HepG2 (cell line): ENCODE data around the gene NACC2. TPM values are rescaled to one million over a fixed set of nuclear protein-coding genes. Genes with fewer than 3 reads are reported as not detected.

Source experiments
- HNF4G ChIP-seq, 2 experiments: sonication (generic) in 1 of 2; formaldehyde crosslinking in 1 of 2; IDR thresholded peaks; 2 replicates each; pipeline versions ENCODE4 v1.4.0 to v1.6.1; 2011 to 2020; ENCODE audit warnings: borderline replicate concordance in 2 of 2, low read depth in 2 of 2, mild to moderate bottlenecking in 2 of 2, low read length in 1 of 2, missing genetic modification reagents in 1 of 2, moderate library complexity in 1 of 2
- MAZ ChIP-seq, 2 experiments: sonication (generic) in 1 of 2; formaldehyde crosslinking in 1 of 2; IDR thresholded peaks; 2 replicates each; pipeline versions ENCODE4 v1.5.0 to v1.6.1; 2012 to 2020; ENCODE audit warnings: low read depth in 2 of 2, mild to moderate bottlenecking in 2 of 2, borderline replicate concordance in 1 of 2, improper control_type of control experiment in 1 of 2, low read length in 1 of 2, missing genetic modification reagents in 1 of 2, moderate library complexity in 1 of 2
- MTF1 ChIP-seq: sonication (generic); formaldehyde crosslinking; IDR thresholded peaks from 2 replicates; pipeline ENCODE4 v1.5.0; 2020; ENCODE audit warnings: missing genetic modification reagents
- MYC ChIP-seq: sonication (generic); formaldehyde crosslinking; IDR thresholded peaks from 2 replicates; pipeline ENCODE4 v1.9.0; 2021; ENCODE audit warnings: missing genetic modification reagents, borderline replicate concordance
- NR2F1 ChIP-seq, 2 experiments: fragments of 450-650 bp in 1 of 2; formaldehyde crosslinking in 1 of 2; IDR thresholded peaks; 2 replicates each; pipeline versions ENCODE4 v1.5.0 to v1.6.1; 2016 to 2020; ENCODE audit warnings: mild to moderate bottlenecking in 1 of 2, missing compliant biosample characterization in 1 of 2, missing genetic modification reagents in 1 of 2, moderate library complexity in 1 of 2
- YEATS4 ChIP-seq: sonication (generic); formaldehyde crosslinking; IDR thresholded peaks from 2 replicates; pipeline ENCODE4 v1.4.0; 2020; ENCODE audit warnings: missing genetic modification reagents, borderline replicate concordance
- ZFX ChIP-seq: sonication (generic); formaldehyde crosslinking; IDR thresholded peaks from 2 replicates; pipeline ENCODE4 v1.4.0; 2020; ENCODE audit warnings: mild to moderate bottlenecking, low read depth, missing genetic modification reagents, moderate library complexity
- ZFY ChIP-seq: sonication (generic); formaldehyde crosslinking; IDR thresholded peaks from 2 replicates; pipeline ENCODE4 v1.4.0; 2020; ENCODE audit warnings: missing genetic modification reagents
- ZNF788 ChIP-seq: sonication (generic); formaldehyde crosslinking; IDR thresholded peaks from 2 replicates; pipeline ENCODE4 v1.5.0; 2020; ENCODE audit warnings: mild to moderate bottlenecking, missing genetic modification reagents, borderline replicate concordance
- polyA plus RNA-seq, 8 experiments: library from polyadenylated mRNA; depleted of rRNA in 3 of 8; stranded (reverse) in 7 of 8; unstranded in 1 of 8; fragments of >200 nt; fragmentation: Illumina TruSeq in 4 of 8; extraction: Trizol in 4 of 8; gene quantifications; 2 replicates each; pipeline versions ENCODE4 v1.2.1 to v1.2.3, GENCODE V29; 2011 to 2016; ENCODE audit warnings: low read depth in 4 of 8, missing spikeins in 1 of 8, mixed read lengths in 1 of 8; ENCODE audit not compliant: insufficient read depth in 1 of 8
- total RNA-seq, 5 experiments: library from RNA; depleted of rRNA; stranded (reverse); fragments of >200 nt; fragmentation: Illumina TruSeq; extraction: Trizol; gene quantifications; 2 replicates each; pipeline ENCODE4 v1.2.3, GENCODE V29; 2016; ENCODE audit warnings: low read depth in 1 of 5
- TF ChIP-seq, protein P1 (sequence below): sonication (generic); formaldehyde crosslinking; IDR thresholded peaks from 2 replicates; pipeline ENCODE4 v1.5.0; 2020; ENCODE audit warnings: missing genetic modification reagents, mild to moderate bottlenecking, borderline replicate concordance
- TF ChIP-seq, protein P2 (sequence below): sonication (generic); formaldehyde crosslinking; IDR thresholded peaks from 2 replicates; pipeline ENCODE4 v1.4.0; 2020; ENCODE audit warnings: missing genetic modification reagents
- TF ChIP-seq, protein P3 (sequence below): sonication (generic); formaldehyde crosslinking; IDR thresholded peaks from 2 replicates; pipeline ENCODE4 v1.4.0; 2020; ENCODE audit warnings: mild to moderate bottlenecking, missing genetic modification reagents
- TF ChIP-seq, protein P4 (sequence below): sonication (generic); formaldehyde crosslinking; IDR thresholded peaks from 2 replicates; pipeline ENCODE4 v1.4.0; 2020; ENCODE audit warnings: missing genetic modification reagents

Gene NACC2
- total and polyA plus RNA-seq, 2 of the 13 experiments (the other 11 are each of a cell fraction or from before 2014, with no cell fraction given) = 5.9 to 12.3 TPM

DNA sequence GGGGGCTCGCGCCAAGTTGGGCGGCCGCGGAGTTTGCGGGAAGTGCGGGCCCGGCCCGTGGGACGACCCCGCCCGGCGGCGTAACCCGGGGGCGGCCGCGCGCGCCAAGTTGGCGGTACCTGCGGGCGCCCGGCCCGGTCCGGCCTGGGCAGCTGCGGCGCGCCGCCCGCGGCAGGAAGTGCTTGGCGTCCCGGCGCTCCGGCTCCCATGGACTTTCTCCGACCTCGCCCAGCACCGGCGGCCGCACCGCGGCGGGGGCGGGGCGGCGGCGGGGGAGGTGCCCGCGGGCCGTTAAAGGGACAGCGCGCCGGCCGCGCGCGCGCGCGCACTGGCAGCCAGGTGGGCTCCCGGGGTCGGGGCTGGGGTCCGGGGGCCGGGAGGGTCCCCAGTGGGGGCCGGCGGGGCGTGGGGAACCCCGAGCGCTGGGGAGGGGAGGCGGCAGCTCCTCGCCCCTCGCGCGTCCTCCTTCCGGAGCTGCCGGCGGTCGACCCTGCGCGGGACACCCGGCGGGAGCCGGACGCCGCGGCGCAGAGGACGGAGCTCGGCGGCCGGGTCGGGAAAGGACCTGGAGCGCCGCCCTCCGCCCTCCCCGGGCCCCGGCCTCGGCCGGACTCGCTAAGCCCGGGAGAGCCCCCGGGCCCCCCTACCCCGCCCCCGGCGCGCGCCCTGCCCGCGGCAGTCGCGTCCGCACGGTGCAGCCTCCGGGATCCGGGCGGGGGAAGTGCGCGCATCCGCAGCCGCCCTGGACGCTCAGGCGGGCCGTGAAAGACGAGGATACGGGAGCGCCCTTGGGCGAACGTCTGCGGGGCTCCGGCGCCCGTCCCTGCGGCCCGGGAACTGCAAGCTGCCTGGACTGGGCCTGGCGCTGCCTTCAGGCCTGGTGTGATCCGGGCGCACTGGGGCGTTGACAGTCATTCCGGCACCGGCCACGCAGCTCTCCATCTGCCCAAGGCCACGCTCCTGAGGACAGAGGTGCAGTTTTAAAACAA, at the start of gene NACC2 (continued):
- TF ChIP-seq, protein P1, sequence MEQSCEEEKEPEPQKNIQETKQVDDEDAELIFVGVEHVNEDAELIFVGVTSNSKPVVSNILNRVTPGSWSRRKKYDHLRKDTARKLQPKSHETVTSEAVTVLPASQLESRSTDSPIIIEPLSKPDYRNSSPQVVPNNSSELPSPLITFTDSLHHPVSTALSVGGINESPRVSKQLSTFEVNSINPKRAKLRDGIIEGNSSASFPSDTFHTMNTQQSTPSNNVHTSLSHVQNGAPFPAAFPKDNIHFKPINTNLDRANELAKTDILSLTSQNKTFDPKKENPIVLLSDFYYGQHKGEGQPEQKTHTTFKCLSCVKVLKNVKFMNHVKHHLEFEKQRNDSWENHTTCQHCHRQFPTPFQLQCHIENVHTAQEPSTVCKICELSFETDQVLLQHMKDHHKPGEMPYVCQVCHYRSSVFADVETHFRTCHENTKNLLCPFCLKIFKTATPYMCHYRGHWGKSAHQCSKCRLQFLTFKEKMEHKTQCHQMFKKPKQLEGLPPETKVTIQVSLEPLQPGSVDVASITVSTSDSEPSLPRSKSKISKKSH (CRISPR knock-in tag) = peak; percentile 35; the same call in 1 of the 2 replicates
- TF ChIP-seq NR2F1 (CRISPR knock-in tag; IDR thresholded peaks at IDR 0.05) (no peak), MAZ (IDR thresholded peaks at IDR 0.05; ENCODE audit: borderline replicate concordance, low read depth, low read length) (no peak), MAZ (CRISPR knock-in tag; IDR thresholded peaks at IDR 0.05; ENCODE audit: low read depth) (peak; percentile 33), HNF4G (IDR thresholded peaks at IDR 0.05; ENCODE audit: borderline replicate concordance, low read depth, low read length) (peak; percentile 5; the same call in 1 of the 2 replicates), HNF4G (CRISPR knock-in tag; IDR thresholded peaks at IDR 0.05; ENCODE audit: borderline replicate concordance, low read depth) (no peak), ZFX (CRISPR knock-in tag) (peak; percentile 64; the same call in 1 of the 2 replicates), ZFY (CRISPR knock-in tag) (peak; percentile 62), MYC (CRISPR knock-in tag) (peak; percentile 34; the same call in 1 of the 2 replicates), MTF1 (CRISPR knock-in tag) (no peak), YEATS4 (CRISPR knock-in tag) (0 out of 2 replicates have a peak, but pooled peaks have one; percentile 12), ZNF788 (CRISPR knock-in tag) (peak; percentile 63; the same call in 1 of the 2 replicates)
- TF ChIP-seq, protein P2, sequence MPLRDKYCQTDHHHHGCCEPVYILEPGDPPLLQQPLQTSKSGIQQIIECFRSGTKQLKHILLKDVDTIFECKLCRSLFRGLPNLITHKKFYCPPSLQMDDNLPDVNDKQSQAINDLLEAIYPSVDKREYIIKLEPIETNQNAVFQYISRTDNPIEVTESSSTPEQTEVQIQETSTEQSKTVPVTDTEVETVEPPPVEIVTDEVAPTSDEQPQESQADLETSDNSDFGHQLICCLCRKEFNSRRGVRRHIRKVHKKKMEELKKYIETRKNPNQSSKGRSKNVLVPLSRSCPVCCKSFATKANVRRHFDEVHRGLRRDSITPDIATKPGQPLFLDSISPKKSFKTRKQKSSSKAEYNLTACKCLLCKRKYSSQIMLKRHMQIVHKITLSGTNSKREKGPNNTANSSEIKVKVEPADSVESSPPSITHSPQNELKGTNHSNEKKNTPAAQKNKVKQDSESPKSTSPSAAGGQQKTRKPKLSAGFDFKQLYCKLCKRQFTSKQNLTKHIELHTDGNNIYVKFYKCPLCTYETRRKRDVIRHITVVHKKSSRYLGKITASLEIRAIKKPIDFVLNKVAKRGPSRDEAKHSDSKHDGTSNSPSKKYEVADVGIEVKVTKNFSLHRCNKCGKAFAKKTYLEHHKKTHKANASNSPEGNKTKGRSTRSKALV (CRISPR knock-in tag) = peak; percentile 51; the same call in 1 of the 2 replicates
- TF ChIP-seq, protein P3, sequence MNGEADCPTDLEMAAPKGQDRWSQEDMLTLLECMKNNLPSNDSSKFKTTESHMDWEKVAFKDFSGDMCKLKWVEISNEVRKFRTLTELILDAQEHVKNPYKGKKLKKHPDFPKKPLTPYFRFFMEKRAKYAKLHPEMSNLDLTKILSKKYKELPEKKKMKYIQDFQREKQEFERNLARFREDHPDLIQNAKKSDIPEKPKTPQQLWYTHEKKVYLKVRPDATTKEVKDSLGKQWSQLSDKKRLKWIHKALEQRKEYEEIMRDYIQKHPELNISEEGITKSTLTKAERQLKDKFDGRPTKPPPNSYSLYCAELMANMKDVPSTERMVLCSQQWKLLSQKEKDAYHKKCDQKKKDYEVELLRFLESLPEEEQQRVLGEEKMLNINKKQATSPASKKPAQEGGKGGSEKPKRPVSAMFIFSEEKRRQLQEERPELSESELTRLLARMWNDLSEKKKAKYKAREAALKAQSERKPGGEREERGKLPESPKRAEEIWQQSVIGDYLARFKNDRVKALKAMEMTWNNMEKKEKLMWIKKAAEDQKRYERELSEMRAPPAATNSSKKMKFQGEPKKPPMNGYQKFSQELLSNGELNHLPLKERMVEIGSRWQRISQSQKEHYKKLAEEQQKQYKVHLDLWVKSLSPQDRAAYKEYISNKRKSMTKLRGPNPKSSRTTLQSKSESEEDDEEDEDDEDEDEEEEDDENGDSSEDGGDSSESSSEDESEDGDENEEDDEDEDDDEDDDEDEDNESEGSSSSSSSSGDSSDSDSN (CRISPR knock-in tag) = peak; percentile 57
- TF ChIP-seq, protein P4, sequence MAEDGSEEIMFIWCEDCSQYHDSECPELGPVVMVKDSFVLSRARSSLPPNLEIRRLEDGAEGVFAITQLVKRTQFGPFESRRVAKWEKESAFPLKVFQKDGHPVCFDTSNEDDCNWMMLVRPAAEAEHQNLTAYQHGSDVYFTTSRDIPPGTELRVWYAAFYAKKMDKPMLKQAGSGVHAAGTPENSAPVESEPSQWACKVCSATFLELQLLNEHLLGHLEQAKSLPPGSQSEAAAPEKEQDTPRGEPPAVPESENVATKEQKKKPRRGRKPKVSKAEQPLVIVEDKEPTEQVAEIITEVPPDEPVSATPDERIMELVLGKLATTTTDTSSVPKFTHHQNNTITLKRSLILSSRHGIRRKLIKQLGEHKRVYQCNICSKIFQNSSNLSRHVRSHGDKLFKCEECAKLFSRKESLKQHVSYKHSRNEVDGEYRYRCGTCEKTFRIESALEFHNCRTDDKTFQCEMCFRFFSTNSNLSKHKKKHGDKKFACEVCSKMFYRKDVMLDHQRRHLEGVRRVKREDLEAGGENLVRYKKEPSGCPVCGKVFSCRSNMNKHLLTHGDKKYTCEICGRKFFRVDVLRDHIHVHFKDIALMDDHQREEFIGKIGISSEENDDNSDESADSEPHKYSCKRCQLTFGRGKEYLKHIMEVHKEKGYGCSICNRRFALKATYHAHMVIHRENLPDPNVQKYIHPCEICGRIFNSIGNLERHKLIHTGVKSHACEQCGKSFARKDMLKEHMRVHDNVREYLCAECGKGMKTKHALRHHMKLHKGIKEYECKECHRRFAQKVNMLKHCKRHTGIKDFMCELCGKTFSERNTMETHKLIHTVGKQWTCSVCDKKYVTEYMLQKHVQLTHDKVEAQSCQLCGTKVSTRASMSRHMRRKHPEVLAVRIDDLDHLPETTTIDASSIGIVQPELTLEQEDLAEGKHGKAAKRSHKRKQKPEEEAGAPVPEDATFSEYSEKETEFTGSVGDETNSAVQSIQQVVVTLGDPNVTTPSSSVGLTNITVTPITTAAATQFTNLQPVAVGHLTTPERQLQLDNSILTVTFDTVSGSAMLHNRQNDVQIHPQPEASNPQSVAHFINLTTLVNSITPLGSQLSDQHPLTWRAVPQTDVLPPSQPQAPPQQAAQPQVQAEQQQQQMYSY (CRISPR knock-in tag) = 0 out of 2 replicates have a peak, but pooled peaks have one; percentile 41
